Measurements from ENCODE around the gene SLC9A3.

Gene SLC9A3

GRCh38 chr5:542319-543311 is 18.4 kb upstream of the SLC9A3 start:
- DNase-seq (no peak), ATAC-seq (ENCODE audit: insufficient read depth, low read depth) (no peak)
- Histone ChIP-seq H2AFZ (ENCODE audit: low read depth, low read length) (no peak overlapping the region), H3K9me3 (ENCODE audit: insufficient read depth, low read length, severe bottlenecking) (no peaks in the 10 kb centered on the region), H3K4me3 (ENCODE audit: low read depth in 1 of 2, low read length in 2 of 2) (no peak overlapping the region), H3K27ac (ENCODE audit: low read length) (no peak overlapping the region), H3K27me3 (ENCODE audit: insufficient read depth, low read length, poor library complexity) (no peaks in the 10 kb centered on the region), H3K9ac (ENCODE audit: low read depth, low read length) (no peak overlapping the region), H3K4me1 (ENCODE audit: insufficient read depth, low read length) (0 out of 2 replicates have a peak, but pooled peaks cover 3% of the 10 kb centered on the region), H4K20me1 (ENCODE audit: insufficient read depth, low read length) (no peaks in the 10 kb centered on the region), H3K4me2 (ENCODE audit: insufficient read depth, low read length) (no peak overlapping the region), H3K36me3 (ENCODE audit: insufficient read depth, low read length) (no peaks in the 10 kb centered on the region), H3K79me2 (ENCODE audit: insufficient read depth, low read length) (no peaks in the 10 kb centered on the region)
- TF ChIP-seq CTCF (IDR thresholded peaks at IDR 0.05; ENCODE audit: borderline replicate concordance, extremely low read depth, low read length, poor library complexity, severe bottlenecking) (no peak), EZH2 (IDR thresholded peaks at IDR 0.05; ENCODE audit: borderline replicate concordance, low read depth, low read length, severe bottlenecking) (no peak)

GRCh38 chr5:541539-542318 is 17.5 kb upstream of the SLC9A3 start:
- Histone ChIP-seq H3K4me3 (ENCODE audit: low read depth in 1 of 2, low read length in 2 of 2) (no peak overlapping the region), H3K79me2 (ENCODE audit: insufficient read depth, low read length) (no peaks in the 10 kb centered on the region), H3K36me3 (ENCODE audit: insufficient read depth, low read length) (no peaks in the 10 kb centered on the region), H3K4me1 (ENCODE audit: insufficient read depth, low read length) (0 out of 2 replicates have a peak, but pooled peaks cover 3% of the 10 kb centered on the region), H3K27me3 (ENCODE audit: insufficient read depth, low read length, poor library complexity) (no peaks in the 10 kb centered on the region), H3K9ac (ENCODE audit: low read depth, low read length) (no peak overlapping the region), H4K20me1 (ENCODE audit: insufficient read depth, low read length) (no peaks in the 10 kb centered on the region), H3K9me3 (ENCODE audit: insufficient read depth, low read length, severe bottlenecking) (no peaks in the 10 kb centered on the region), H3K27ac (ENCODE audit: low read length) (no peak overlapping the region), H3K4me2 (ENCODE audit: insufficient read depth, low read length) (no peak overlapping the region), H2AFZ (ENCODE audit: low read depth, low read length) (no peak overlapping the region)
- TF ChIP-seq EZH2 (IDR thresholded peaks at IDR 0.05; ENCODE audit: borderline replicate concordance, low read depth, low read length, severe bottlenecking) (no peak), CTCF (IDR thresholded peaks at IDR 0.05; ENCODE audit: borderline replicate concordance, extremely low read depth, low read length, poor library complexity, severe bottlenecking) (no peak)
- DNase-seq (no peak), ATAC-seq (ENCODE audit: insufficient read depth, low read depth) (peak; percentile 39; the same call in 1 of the 3 replicates)

- no peaks in the 10 kb centered on the region for H3K27me3 ChIP-seq (ENCODE audit: insufficient read depth, low read length, poor library complexity)
- H3K9me3 ChIP-seq (ENCODE audit: insufficient read depth, low read length, severe bottlenecking) = no peaks in the 10 kb centered on the region
- no peak for ATAC-seq (ENCODE audit: insufficient read depth, low read depth)
- no peak for DNase-seq
- no peak overlapping the region for H3K4me3 ChIP-seq (ENCODE audit: low read depth in 1 of 2, low read length in 2 of 2)
- no peak overlapping the region for H3K27ac ChIP-seq (ENCODE audit: low read length)
- no peaks in the 10 kb centered on the region for H3K36me3 ChIP-seq (ENCODE audit: insufficient read depth, low read length)
- no peak overlapping the region for H3K4me2 ChIP-seq (ENCODE audit: insufficient read depth, low read length)
- TF ChIP-seq EZH2 (IDR thresholded peaks at IDR 0.05; ENCODE audit: borderline replicate concordance, low read depth, low read length, severe bottlenecking) (no peak), CTCF (IDR thresholded peaks at IDR 0.05; ENCODE audit: borderline replicate concordance, extremely low read depth, low read length, poor library complexity, severe bottlenecking) (no peak)
- H3K9ac ChIP-seq (ENCODE audit: low read depth, low read length) = no peak overlapping the region
- H4K20me1 ChIP-seq (ENCODE audit: insufficient read depth, low read length) = no peaks in the 10 kb centered on the region
- H3K79me2 ChIP-seq (ENCODE audit: insufficient read depth, low read length) = no peaks in the 10 kb centered on the region
- H3K4me1 ChIP-seq (ENCODE audit: insufficient read depth, low read length) = 0 out of 2 replicates have a peak, but pooled peaks cover 3% of the 10 kb centered on the region
- no peak overlapping the region for H2AFZ ChIP-seq (ENCODE audit: low read depth, low read length)
Measured at GRCh38 chr5:540906-541538, 16.8 kb upstream of the SLC9A3 start.

All from DND-41 (cell line).